Measurements from ENCODE around the gene IL22RA1.

Gene IL22RA1, protein sequence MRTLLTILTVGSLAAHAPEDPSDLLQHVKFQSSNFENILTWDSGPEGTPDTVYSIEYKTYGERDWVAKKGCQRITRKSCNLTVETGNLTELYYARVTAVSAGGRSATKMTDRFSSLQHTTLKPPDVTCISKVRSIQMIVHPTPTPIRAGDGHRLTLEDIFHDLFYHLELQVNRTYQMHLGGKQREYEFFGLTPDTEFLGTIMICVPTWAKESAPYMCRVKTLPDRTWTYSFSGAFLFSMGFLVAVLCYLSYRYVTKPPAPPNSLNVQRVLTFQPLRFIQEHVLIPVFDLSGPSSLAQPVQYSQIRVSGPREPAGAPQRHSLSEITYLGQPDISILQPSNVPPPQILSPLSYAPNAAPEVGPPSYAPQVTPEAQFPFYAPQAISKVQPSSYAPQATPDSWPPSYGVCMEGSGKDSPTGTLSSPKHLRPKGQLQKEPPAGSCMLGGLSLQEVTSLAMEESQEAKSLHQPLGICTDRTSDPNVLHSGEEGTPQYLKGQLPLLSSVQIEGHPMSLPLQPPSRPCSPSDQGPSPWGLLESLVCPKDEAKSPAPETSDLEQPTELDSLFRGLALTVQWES

DNA sequence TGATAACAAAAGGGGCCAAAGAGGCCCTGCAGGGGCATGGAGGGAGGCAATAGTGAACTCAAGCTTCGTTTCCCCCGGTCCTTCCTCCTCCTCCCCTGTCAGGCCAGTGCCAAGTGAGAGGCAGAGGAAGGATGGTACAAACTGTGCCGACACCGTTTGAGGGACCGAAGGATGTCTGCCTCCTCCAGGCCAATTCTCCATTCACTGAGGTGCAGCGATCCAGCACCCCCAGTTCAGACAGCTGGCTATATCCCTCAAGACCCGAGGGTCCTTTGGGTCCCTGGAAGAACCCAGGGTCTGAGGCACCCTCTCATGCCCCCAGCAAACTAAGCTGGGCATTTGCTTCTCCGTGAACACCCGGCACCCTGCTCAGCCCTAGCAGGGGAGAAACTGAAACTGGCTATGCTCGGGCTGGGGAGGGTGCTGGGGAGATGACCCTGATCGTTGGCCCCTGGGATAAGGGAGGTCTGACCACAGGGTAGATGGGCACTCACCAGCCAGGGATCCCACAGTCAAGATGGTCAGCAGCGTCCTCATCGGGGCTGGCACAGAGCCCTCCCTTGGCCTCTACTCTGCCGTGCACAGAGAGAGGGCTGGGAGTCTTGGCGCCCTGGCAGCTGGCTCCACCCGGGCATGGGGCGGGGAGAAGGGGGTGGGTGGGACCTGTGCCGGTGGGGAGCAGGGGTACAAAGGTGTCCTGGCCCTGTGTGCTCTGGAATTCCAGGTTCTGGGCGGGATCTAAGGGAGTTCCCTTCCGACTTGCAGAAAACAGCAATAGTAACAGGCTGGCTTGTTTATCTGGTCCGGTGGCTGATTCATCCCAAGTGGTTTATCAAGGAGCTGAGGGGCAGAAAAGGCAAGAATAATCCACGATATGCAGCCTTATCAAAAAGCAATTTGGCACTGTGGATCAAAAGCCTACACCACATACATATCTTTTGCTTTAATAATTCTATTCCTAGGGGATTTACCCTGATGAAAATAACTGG lies at the start of gene IL22RA1:
IL22RA1 (minus strand) TSS at position 595 of the 989 bp plus-strand sequence; CDS start at position 537, 58 bp downstream.
- no peak for DNase-seq
- intact Hi-C loops (cut with DNase I), result no loop called here

DNA sequence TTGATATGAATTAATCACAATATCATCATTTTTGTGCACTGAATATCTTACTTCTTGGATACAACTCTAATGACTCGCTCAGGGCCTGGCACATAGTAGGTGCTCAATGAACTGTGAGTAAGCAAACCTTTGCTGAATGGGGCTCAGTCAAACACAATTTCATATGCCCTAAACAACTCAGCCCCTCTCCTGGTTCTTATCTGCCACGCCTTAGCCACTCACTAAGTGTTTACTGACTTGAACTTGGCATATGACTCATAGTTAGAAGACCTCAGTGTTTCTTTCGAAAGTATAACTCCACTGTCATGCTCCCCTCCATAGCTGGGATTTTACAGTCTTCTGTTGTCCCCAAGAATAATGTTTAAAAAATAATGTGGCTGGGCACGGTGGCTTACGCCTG lies 48.9 kb upstream of the IL22RA1 start:
- intact Hi-C loops (cut with DNase I), result no loop called here

DNA sequence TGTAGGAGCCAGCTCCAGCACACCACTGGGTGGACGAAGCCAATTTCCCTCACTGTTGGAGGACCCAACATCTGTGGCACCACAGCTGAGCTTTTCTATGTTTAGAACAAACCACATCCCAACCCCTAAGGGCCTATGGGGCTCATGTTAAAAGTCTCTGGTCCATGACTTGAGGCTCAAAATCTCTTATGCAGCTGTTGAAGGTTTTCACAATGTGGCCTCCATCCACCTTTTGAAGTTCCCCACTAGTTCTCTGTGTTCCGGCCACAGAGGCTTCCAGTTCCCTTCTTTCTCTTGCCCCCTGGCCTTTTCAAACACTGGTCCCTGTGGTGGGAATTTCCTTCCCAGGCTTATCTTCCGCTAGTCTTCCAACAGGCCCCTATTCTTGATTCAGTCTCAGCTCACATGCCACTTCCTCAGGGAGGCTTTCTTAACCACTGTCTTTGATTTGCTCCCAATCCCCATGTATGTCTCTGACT lies 48.1 kb upstream of the IL22RA1 start:
- intact Hi-C loops (cut with DNase I), result no loop called here
- no peak for DNase-seq

More for the DNA sequence above, 48.9 kb upstream of the IL22RA1 start:
- DNase-seq, result no peak

DNA sequence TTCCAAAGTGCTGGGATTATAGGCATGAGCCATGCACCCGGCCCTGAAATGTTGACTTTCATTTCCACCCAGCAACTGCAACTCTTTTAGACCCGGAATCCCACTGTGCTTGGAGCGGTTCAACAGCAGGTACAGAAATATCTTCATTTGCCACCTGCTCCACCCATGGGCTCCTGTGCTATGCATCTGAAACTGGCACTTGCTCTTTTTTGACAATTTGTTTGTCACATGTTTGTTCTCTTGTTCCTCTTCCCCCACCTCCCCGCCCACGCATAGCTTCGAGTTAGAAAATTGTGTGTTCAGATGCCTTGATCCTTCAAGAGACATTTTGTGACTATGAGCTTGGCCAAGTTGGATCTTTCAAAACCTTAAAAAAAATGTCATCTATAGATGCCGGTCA lies 46.6 kb upstream of the IL22RA1 start:
- intact Hi-C loops (cut with DNase I), result no loop called here
- peak in 1 of 42 donors; percentile 52 for DNase-seq

DNA sequence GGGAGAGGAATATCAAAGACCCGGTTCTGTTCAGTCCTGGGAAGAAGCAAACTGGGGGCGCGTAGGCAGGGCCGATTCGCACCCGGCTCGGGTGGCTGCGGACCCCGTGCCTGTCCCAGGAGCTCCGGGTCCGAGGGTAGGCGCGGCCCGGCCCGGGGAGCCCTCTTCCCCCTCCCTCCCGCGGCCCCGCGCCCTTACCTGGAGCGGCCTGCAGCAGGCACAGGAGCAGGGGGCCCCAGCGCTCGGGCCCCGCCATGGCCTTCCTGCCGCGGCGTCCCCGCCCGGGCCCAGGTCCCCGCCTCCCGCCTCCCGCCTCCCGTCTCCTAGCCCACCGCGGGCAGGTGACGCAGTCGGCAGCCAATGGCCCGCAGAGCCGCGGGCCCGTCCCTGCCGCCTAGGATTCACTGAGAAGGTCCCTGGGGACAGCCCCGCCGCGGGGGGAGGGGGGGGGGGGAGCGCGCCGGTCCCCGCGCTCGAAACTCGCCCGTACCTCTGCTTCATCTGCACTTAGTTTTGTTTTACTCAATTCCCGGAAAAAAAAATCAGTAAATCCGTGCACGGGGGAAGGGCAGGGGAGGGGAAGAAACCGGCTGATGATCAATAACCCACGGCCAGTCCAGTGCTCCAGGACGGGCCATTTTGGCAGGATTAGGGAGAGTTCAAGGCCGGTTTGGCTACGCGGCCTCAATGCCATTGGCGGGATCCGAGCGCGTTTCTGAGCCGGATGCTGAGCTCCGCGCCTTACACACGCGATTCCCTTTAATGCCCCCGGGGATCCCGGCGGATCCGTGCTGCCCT lies 44.3 kb upstream of the IL22RA1 start, which contains the start of gene IFNLR1:
IFNLR1 (minus strand) TSS at position 297 of the 798 bp plus-strand sequence; CDS start at position 256, 41 bp downstream.
- intact Hi-C loops (cut with DNase I), result no loop called here
- peak; percentile 15 to 84 (median 66) for DNase-seq

DNA sequence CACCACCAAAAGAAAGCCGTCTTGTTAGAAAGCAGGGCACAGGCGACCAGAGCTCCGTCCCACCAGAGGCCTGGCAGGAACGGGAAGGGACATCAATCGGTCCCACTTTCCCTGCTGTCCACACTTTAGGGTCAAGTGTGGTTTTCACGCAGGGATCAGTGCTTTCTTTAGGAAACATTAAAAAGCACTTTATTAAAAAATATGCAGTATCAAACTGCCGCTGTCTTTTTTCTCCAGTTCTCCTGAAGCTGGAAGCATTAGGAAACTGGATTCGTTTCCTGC lies 43.7 kb upstream of the IL22RA1 start:
- intact Hi-C loops (cut with DNase I), result no loop called here
- DNase-seq, result no peak

DNA sequence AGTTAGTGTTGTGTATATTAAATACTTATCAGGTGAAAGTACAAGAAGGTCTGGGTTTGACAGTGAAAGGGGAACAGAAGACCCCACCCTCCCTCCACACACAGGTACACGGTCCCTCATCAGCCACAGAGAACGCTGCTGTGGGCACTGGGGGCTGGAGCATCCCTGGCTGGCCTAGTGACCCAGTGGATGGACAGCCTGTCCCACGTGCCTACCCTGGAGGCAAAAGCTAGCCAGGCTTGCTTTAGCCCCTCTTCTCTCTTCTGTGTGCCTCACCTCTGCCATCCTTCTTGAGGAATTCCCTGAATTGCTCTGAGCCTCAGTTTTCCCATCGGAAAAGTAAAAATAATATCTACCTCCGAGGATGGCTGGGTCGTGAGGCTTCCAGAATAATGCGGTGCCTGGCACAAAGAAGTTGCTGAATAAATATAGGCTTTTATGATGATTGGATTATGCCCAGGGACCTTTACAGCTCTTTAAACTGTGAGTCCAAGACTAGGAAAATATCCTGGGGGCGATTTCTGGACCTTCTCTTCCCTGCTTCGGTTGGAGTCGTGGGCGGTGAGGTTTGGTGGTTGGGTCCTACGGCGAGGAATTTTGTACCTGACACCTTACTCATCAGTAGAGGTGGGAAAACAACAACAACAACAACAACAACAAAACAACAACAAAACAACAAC lies 43.2 kb upstream of the IL22RA1 start:
- intact Hi-C loops (cut with DNase I), result no loop called here
- DNase-seq, result no peak

DNA sequence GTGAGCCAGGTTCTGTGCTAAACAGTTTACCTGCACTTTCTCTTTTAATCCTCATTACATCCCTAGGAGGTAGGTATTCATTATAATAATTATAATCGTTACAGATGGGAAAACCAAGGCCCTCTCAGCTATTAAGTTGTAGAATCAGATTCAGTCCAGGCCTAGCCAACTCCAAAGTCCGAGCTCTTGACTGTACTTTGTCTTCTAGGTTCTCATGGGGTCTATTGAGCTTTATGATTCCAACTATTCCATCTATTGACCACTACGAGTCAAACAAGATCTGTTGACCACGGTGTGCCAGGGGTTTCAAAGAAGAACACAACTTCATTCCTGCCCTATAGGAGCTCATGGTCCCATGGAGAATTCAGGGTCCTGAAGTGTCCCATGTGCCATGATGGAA lies 42.1 kb upstream of the IL22RA1 start:
- intact Hi-C loops (cut with DNase I), result no loop called here
- no peak for DNase-seq

DNA sequence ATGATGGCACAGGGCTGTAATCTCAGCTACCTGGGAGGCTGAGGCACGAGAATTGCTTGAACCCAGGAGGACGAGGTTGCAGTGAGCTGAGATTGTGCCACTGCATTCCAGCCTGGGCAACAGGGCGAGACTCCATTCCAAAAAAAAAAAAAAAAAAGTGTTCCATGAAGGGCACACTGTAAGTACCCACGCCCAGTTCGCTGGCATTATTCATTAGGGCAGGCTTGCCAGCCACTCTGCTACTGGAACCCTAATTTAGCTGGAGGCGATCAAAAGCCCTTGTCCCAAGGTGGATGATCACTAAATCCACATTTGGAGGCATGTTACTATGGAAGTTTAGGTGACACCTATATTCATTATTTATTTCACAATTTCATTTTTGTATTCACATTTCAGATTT lies 39.1 kb upstream of the IL22RA1 start:
- intact Hi-C loops (cut with DNase I), result no loop called here
- no peak for DNase-seq

DNA sequence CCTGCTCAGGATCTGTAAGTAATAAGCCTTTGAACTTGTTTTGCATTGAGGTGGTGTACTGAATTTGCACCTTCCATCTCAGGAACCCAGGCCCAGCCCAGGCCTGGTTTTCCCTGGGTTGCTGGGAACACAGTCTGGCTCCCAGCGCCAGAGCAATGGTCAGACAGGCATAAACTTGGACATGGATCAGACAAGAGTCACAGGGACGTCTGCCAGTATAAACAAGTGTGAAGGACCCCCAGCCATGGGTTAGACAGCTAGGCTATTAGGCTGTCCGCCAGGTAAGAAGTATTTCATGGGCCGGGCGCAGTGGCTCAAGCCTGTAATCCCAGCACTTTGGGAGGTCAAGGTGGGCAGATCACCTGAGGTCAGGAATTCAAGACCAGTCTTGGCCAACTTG lies 38.7 kb upstream of the IL22RA1 start:
- intact Hi-C loops (cut with DNase I), result no loop called here
- no peak for DNase-seq

DNA sequence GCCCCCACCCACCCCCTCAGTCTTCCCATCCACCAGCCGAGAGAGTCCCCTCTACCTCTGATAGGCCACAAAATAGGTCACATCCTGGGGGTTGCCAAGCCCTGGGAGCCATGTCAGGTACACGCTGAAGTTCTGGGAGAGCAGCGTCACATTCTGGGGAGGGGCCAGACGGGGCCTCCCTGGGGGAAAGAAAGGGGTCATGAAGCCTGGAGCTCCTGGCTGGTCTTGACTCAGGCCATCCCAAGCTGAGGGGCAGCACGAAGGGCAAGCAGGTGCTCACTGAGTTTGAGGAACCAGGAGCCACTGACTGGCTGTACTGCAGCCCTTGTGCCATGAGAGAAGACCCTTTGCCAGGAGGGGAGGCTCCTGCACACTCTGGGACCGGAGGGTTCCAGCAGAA lies 37.7 kb upstream of the IL22RA1 start:
- intact Hi-C loops (cut with DNase I), result no loop called here
- DNase-seq, result no peak

DNA sequence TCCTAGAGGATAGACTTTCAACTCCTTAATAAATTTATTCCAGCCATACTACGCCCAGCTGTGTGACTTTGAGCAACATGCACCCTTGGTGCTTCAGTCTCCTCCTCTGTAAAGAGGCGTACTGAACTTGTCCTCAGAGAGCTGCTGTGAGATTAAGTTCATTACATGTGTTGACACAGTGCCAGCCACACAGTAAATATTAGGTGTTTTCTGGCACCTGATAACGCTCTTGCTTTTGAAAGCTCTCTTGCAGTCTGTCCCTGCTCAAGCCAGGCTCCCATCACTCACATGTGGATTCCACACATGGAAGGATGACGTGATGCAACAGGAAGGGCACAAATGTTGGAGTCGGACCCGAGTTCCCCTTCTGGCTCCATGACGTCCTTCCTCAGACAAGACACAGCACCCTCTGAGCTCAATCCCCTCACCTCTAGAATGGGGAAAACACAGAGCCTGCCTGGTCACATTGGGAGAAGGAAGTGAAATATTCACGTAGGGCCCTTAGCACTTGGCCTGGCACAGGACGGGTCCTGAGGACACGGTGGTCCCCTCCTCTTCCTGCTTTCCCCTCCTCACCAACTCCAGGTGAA lies 36.4 kb upstream of the IL22RA1 start:
- intact Hi-C loops (cut with DNase I), result no loop called here
- DNase-seq, result no peak

DNA sequence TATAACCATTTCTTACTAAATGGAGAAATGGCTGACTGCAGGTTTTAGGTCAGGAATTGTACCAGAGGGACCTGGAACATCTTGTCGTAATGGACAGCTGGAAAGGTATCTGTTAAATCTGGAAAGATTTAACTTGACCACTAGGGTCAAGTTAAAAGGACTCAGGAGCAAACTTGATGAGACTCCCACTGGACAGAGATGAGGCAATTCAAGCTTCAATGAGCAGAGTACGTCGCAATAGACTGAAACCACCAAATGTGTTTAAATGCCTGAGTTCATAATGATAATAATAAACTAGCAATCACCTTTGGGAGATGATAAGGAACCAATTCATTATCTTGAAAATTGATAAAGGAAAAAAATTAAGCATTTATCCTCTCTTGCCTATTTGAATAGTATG lies 35.5 kb upstream of the IL22RA1 start:
- intact Hi-C loops (cut with DNase I), result no loop called here
- no peak for DNase-seq

DNA sequence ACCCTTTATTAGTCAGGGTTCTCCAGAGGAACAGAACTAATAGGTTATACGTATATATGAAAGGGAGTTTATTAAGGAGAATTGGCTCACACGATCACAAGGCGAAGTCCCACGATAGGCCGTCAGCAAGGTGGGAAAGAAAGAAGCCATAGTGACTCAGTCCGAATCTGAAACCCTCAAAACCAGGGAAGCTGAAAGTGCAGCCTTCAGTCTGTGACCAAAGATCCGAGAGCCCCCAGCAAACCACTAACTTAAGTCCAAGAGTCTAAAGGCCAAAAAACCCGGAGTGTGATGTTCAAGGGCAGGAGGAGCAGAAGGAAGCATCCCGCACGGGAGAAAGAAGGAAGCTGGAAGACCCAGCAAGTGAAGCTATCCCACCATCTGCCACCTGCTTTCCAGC lies 34.2 kb upstream of the IL22RA1 start:
- intact Hi-C loops (cut with DNase I), result no loop called here
- DNase-seq, result no peak

DNA sequence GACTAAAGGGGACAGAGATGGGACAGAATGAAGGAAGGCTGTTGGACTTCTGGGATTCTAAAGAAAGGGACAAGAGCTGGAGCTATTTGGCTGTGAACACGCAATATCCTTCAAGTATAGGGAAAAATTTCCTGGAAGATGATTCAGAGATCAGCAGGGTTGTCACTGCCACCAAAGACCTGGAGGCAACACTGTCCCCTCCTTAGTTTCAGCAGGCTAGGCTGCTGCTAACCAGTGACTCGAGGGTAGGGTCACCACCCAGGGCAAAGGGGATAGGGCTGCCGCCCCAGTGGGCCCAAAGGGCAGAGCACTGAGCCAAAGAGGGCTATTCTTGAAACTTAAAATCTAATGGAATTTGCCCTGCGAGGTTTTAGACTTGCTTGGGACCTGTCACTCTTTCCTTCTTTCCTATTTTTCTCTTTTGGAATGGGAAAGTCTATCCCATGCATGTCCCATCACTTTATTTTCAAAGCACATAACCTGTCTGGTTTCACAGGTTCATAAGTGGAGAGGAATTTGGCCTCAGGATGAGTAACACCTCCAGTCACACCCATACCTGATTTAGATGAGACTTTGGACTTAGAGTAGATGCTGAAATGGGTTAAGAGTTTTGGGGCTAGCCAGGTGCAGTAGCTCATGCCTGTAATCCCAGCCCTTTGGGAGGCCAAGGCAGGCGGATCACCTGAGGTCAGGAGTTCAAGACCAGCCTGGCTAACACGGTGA lies 32.3 kb upstream of the IL22RA1 start:
- DNase-seq, result no peak
- intact Hi-C loops (cut with DNase I), result no loop called here

DNA sequence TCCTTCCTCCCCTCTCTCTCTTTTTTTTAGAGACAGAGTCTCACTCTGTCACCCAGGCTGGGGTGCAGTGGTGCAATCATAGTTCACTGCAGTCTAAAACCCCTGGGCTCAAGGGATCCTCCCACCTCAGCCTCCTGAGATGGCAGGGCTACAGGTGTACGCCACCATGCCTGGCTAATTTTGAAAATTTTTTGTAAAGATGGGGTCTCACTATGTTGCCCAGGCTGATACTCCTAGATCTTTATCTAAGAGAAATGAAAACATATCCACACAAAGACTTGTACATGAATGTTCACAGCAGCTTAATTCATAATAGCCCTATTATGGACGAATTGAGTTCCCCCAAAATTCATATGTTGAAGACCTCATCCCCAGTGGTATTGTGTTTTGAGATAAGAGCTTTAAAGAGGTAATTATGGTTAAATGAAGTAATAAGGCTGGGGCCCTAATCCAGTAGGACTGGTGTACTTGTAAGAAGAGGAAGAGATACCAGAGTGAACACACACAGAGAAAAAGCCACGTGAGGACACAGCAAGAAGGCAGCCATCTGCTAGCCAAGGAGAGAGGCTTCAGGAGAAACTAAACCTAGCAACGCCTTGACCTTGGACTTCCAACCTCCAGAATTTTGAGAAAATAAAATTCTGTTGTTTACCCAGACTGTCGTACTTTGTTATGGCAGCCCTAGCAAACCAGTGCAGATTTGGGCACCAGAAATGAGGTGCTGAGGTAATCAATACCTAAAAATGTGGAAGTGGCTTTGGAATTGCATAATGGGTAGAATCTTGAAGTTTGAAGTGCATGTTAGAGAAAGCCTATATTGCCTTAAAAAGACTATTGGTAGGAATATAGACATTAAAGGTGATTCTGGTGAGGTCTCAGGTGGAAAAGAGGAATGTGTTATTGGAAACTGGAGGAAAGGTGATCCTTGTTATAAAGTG lies 31.0 kb upstream of the IL22RA1 start:
- no peak for DNase-seq
- intact Hi-C loops (cut with DNase I), result no loop called here
